ENCODE results near the gene SYNDIG1. TPM values are rescaled to one million over a fixed set of nuclear protein-coding genes. Genes with fewer than 3 reads are reported as not detected.

Gene SYNDIG1
- polyA plus RNA-seq, 1 donor from 2014 or later, result 0.22 TPM

DNA sequence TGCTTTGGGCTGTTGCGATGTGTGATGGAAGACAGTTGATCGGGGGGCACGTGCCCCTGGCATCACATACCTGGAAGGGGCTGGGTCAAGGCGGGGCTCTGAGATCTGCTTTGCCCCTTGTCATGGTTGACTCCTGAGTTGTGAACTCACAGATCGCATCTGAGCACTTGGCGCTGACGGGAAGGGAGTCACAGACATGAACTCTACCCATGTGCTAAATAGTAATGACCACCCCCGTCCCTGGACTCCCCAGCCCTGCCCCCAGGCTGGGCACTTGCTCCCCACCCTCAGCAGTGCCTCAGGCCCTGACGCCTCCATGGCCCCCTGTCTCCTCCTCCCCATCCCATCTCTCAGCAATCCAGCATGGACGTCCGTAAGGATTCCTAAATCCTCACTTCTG, 107.0 kb downstream of the SYNDIG1 start:
- no peaks in the 10 kb centered on the region for H3K27me3 ChIP-seq (ENCODE audit: insufficient read depth, low read depth, low read length)
- H3F3A ChIP-seq (ENCODE audit: insufficient read depth, low read length, poor library complexity, severe bottlenecking), result no peaks in the 10 kb centered on the region
- no peaks in the 10 kb centered on the region for H3K79me2 ChIP-seq (replicated peaks; ENCODE audit: insufficient read depth, low read length)
- no peaks in the 10 kb centered on the region for H3K36me3 ChIP-seq (ENCODE audit: insufficient read depth, low read length)
- no peak overlapping the region for H3K9ac ChIP-seq (ENCODE audit: low read length)
- TF ChIP-seq RAD21 (conservative IDR thresholded peaks at IDR 0.05) (no peak), TAF1 (IDR thresholded peaks at IDR 0.05; ENCODE audit: low read depth) (no peak), MXI1 (conservative IDR thresholded peaks at IDR 0.05; ENCODE audit: poor library complexity, severe bottlenecking) (no peak), EZH2 (IDR thresholded peaks at IDR 0.05; ENCODE audit: borderline replicate concordance, insufficient read depth, low read length, poor library complexity, severe bottlenecking) (no peak), POLR2AphosphoS5 (IDR thresholded peaks at IDR 0.05) (no peak), EP300 (conservative IDR thresholded peaks at IDR 0.05; ENCODE audit: poor library complexity, severe bottlenecking) (no peak), SMC3 (conservative IDR thresholded peaks at IDR 0.05; ENCODE audit: poor library complexity) (no peak)
- TF ChIP-seq, protein P1, sequence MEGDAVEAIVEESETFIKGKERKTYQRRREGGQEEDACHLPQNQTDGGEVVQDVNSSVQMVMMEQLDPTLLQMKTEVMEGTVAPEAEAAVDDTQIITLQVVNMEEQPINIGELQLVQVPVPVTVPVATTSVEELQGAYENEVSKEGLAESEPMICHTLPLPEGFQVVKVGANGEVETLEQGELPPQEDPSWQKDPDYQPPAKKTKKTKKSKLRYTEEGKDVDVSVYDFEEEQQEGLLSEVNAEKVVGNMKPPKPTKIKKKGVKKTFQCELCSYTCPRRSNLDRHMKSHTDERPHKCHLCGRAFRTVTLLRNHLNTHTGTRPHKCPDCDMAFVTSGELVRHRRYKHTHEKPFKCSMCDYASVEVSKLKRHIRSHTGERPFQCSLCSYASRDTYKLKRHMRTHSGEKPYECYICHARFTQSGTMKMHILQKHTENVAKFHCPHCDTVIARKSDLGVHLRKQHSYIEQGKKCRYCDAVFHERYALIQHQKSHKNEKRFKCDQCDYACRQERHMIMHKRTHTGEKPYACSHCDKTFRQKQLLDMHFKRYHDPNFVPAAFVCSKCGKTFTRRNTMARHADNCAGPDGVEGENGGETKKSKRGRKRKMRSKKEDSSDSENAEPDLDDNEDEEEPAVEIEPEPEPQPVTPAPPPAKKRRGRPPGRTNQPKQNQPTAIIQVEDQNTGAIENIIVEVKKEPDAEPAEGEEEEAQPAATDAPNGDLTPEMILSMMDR (IDR thresholded peaks at IDR 0.05; ENCODE audit: poor library complexity, severe bottlenecking), result no peak
- TF ChIP-seq, protein P2, sequence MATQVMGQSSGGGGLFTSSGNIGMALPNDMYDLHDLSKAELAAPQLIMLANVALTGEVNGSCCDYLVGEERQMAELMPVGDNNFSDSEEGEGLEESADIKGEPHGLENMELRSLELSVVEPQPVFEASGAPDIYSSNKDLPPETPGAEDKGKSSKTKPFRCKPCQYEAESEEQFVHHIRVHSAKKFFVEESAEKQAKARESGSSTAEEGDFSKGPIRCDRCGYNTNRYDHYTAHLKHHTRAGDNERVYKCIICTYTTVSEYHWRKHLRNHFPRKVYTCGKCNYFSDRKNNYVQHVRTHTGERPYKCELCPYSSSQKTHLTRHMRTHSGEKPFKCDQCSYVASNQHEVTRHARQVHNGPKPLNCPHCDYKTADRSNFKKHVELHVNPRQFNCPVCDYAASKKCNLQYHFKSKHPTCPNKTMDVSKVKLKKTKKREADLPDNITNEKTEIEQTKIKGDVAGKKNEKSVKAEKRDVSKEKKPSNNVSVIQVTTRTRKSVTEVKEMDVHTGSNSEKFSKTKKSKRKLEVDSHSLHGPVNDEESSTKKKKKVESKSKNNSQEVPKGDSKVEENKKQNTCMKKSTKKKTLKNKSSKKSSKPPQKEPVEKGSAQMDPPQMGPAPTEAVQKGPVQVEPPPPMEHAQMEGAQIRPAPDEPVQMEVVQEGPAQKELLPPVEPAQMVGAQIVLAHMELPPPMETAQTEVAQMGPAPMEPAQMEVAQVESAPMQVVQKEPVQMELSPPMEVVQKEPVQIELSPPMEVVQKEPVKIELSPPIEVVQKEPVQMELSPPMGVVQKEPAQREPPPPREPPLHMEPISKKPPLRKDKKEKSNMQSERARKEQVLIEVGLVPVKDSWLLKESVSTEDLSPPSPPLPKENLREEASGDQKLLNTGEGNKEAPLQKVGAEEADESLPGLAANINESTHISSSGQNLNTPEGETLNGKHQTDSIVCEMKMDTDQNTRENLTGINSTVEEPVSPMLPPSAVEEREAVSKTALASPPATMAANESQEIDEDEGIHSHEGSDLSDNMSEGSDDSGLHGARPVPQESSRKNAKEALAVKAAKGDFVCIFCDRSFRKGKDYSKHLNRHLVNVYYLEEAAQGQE (IDR thresholded peaks at IDR 0.05; ENCODE audit: borderline replicate concordance), result no peak
- no peak overlapping the region for H3K4me3 ChIP-seq (ENCODE audit: low read length)
- no peaks in the 10 kb centered on the region for H3K9me3 ChIP-seq (ENCODE audit: low read length)
- H2AFZ ChIP-seq (ENCODE audit: low read depth, low read length), result no peak overlapping the region
- no peak overlapping the region for H3K27ac ChIP-seq (ENCODE audit: low read length)
- H3K9me2 ChIP-seq (ENCODE audit: insufficient read depth, low read length), result no peaks in the 10 kb centered on the region
- no peak overlapping the region for H3K4me2 ChIP-seq (ENCODE audit: low read length)
- no peaks in the 10 kb centered on the region for H4K20me1 ChIP-seq (ENCODE audit: insufficient read depth)

DNA sequence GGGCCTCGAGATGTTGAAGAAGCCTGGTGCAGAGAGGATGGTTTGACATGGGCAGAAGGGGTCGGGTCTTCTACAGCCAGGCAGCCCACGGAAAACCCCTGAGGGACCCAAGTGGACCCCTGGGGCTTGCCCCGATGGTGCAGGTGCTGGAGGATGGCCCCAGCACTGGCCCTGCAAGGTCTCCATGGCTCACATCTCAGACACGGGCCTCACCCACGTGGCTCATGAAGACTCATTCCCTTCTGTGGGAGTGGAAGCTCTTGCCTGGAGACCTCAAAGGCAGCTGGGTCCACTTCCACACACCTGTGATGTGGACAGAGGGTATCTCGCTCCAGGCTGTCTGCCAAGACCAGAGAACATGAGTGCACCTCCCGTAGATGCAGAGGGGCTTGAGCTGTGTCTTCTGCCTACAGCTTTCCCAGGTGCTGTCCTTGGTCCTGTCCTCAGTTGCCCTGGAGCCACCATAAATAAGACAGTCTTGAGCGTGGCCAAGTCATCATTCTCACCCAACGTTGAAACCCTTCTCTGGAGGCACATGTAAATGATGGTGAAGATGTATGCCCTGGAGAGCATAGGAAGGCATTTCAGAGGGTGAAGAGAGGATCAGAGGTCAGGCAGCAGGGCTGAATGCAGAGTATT, 108.0 kb downstream of the SYNDIG1 start:
- Histone ChIP-seq H3K9me3 (ENCODE audit: low read length) (no peaks in the 10 kb centered on the region), H3K4me2 (ENCODE audit: low read length) (no peak overlapping the region), H3F3A (ENCODE audit: insufficient read depth, low read length, poor library complexity, severe bottlenecking) (no peaks in the 10 kb centered on the region), H3K4me3 (ENCODE audit: low read length) (no peak overlapping the region), H4K20me1 (ENCODE audit: insufficient read depth) (no peaks in the 10 kb centered on the region), H3K9ac (ENCODE audit: low read length) (no peak overlapping the region), H3K9me2 (ENCODE audit: insufficient read depth, low read length) (no peaks in the 10 kb centered on the region), H2AFZ (ENCODE audit: low read depth, low read length) (no peak overlapping the region), H3K27me3 (ENCODE audit: insufficient read depth, low read depth, low read length) (no peaks in the 10 kb centered on the region), H3K27ac (ENCODE audit: low read length) (no peak overlapping the region), H3K36me3 (ENCODE audit: insufficient read depth, low read length) (no peaks in the 10 kb centered on the region), H3K79me2 (replicated peaks; ENCODE audit: insufficient read depth, low read length) (no peaks in the 10 kb centered on the region)
- TF ChIP-seq EP300 (conservative IDR thresholded peaks at IDR 0.05; ENCODE audit: poor library complexity, severe bottlenecking) (no peak), EZH2 (IDR thresholded peaks at IDR 0.05; ENCODE audit: borderline replicate concordance, insufficient read depth, low read length, poor library complexity, severe bottlenecking) (no peak)
